SKM-1 (cell line): ENCODE data around the gene CASK.
"Not testable (repeated sequence)": the region's sequence is repeated elsewhere in the genome, so short reads cannot be mapped to it uniquely, and the experiment has no call there.

Experiments used
- DNase-seq: peaks from one replicate; lab custom pipeline; 2025; ENCODE audit not compliant: unreplicated experiment; lab: John Stamatoyannopoulos, UW

Gene CASK

DNA sequence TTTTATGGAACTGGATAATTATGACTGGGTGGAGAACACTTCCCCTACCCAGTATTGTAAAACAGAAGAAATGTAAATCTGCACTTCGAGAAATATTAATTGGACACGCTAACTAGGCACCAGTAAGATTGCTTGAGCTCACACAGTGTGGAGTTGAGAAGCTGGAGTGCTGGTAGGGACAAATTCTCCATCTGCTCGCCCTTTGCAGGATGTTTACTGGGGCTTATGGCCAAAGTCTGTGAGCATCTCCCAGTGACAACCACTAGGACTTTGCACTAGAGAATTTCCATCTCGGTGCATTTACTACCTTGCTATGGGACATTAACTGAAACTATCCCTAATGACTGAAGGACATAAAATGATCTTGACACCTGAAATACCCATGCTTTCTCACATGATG is 268.3 kb downstream of the CASK start:
- DNase-seq: no peak

DNA sequence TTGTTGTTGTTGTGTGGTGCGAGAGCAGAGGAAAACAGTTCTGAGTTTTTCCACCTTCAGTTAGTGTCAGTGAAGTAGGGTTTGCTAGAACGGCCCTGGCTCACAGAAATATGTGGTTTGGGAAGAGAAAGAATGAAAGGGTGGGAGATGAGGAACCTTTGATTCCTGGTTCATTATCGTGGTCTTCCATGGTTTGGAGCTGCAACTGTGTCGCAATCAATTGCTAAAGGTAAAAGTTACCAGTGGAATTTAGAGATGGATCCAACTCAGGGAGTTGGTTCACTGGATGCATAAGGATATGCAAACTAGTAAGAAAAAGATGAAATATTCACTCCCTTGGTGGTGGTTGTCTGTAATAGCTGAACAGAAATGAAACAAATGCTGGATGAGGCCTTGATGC is 270.2 kb downstream of the CASK start:
- DNase-seq: no peak

DNA sequence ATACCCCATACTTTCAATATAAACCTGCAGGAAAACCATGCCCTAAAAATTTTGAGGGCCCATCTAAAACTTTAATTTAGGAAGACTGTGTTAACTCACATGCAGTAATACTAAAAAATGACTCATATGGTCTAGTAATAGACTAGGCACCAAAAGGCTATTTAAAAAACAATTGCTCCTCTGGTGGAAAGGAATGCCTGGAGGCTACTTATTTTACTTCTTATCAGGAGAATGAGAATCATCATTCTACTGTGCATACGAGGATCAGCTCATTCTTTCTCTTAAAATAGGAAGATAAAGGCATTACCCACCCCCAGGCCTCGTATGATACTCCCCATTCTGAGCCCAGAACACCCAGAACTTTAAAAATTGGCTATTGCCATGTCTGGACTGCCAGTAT is 277.2 kb downstream of the CASK start:
- DNase-seq: not testable (repeated sequence)

DNA sequence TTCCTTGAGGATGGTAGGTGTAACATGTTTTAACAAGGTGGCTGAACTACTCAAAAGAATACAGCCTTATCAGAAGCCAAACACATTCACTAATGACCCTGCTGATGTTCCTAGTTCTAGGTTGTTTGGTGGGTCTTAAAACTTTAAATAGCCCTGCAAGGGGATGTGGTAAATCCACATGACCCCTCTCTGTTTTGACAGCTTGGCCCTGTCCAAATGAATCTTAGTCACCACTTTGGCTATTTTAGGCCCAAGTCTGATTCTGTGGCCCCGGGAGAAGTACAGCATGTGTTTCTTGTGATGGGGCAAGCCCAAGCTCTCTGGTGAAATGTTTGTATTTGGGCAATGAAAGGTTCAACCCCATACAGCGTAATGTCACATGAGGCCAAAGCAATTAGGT is 289.1 kb downstream of the CASK start:
- DNase-seq: no peak

DNA sequence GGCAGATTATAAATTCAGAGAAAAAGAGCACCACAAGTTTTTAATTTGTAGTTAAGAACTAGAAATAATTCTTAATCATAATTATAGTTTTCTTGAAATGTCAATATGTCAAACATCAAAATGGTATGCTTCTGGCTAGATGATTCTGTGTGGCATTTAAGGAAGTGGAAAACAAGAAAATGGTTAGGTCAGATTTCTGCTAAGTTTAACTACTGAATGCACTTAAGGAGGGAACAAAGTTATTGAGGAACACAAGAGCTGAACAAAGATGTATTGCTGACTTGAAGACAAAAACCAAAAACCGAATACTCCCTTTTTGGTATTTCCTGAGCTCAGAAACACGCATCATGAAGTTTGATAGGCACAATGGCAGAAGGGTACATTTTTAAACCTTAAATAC is 293.3 kb downstream of the CASK start:
- no peak for DNase-seq

DNA sequence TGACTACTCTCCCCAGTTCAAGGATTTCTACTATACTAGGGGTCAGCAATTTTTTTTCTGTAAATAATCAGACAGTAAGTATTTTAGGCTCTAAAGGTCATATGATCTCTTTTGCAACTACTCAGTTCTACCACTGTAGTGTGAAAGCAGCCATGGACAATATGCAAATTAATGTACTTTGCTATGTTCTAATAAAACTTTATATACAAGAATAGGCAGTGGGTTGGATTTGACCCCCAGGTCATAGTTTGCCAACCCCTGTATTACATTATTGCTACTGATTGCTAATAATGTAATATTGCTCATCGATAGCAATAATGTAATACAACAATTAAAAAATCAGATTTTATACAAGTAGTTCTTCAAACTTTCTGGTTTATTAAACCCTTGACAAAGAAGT is 293.8 kb downstream of the CASK start:
- DNase-seq: no peak

DNA sequence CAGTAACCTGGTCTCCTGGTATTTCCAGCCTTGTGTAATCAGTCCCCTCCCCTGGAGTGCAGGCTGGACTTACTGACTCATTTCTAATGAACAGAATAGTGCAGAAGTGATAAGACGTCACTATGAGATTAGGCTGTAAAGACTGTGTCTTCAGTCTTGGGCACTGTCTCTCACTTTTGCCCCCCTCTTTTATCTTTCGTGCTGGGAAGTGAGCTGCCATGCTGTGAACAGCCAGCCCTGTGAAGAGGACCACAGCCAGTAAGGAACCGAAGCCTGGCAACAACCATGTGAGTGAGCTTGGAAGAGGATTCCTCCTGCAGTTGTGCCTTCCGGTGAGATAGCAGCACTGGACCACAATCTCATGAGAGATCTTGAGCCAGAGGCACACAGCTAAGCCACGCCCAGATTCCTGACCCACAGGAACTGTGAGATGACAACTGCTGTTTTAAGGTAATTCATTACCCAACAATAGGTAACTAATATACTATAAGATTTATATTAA is 302.1 kb downstream of the CASK start:
- no peak for DNase-seq

DNA sequence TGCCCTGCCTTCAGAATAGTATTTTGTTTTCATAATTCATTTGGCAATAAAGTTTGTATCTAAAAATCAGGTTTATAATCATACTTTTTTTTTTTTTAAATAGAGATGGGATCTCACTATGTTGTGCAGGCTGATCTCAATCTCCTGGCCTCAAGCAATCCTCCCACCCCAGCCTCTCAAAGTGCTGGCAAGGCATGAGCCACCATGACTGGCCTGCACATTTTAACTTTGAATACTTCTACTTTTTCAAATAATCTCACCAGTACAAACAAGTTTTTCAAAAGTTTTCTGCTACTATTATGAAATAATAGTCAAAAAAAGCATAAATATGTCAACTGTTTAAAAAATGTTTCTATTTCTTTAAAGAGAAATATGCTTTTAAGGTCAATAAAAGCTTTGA is 304.1 kb downstream of the CASK start:
- no peak for DNase-seq

DNA sequence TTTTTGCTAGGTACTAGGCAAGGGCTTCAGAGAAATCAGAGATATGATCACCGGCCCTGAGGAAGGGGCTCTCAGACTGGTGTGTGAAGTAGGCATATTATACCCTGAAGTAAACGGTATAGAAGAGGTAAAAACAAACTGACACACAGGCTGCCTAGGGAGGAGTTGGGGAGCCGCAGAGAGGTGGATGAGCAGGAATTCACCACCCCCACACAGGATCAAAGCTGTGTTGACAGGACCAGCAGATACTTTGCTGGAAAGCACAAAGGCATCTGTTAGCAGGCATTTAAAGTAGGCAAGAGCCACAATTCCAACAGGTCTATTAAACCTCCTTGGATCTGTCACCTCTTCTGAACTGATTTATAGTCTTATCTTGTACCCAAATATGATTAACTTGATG is 306.4 kb downstream of the CASK start:
- no peak for DNase-seq

DNA sequence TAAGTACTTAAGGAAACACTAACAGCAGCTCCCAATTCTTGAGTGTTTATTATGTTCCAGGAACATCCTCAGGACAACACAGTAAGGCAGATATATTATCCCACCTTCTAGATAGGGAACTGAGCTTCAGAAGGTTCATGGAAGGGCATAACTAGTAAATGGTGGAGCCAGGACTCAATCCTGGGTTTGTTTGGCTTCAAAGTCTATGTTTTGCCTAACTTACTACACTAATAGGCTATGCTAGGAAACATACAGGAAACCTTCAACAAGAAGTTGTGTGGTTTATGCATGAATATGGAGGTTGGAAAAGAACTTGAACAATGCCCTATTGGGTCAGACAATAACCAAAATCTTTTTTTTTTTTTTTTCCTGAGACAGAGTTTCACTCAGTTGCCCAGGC is 307.1 kb downstream of the CASK start:
- no peak for DNase-seq

DNA sequence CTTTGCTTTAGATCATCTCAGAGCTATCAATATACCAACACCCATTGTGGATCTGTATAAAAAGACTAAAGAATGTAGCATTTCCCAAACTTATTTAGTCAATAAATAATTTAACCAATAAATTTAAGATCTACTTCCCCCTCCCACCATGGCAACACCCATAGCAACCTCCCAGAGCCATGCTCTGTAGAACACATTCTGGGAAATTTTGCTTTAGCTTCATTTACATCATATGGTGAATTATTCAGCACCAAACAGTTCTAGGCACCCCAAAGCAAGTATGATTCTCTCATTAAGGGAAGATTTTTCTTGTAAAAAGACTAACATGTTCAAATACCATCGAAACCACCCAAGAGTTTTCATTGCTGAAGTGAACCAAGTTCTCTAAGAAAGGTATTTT is 315.1 kb downstream of the CASK start:
- DNase-seq: no peak

DNA sequence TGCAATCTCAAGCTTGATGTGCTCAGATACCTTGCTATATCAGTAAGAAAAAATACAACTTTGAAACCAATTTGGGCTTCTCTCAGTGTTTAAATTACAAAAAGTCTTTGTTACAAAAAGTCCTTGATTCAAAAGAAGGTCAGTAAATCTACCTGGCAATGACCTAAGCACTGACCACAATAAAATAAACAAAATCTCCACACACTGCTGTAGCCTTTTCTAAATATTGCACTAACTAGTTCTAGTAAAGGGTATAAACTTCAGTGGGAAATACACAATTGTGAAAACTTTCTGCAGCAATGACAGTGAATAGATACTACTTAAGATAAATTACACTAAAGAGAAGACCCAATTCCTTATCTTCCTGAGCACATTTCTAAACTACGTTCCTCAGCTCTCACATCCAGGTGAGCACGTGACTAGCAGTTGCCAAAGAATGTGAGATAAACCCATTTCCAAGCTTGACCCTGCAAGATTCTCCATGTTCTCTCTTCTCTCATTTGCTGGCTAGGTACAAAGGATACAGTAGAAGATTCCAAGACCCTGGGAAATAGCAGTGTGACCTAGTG is 316.0 kb downstream of the CASK start:
- DNase-seq: no peak

DNA sequence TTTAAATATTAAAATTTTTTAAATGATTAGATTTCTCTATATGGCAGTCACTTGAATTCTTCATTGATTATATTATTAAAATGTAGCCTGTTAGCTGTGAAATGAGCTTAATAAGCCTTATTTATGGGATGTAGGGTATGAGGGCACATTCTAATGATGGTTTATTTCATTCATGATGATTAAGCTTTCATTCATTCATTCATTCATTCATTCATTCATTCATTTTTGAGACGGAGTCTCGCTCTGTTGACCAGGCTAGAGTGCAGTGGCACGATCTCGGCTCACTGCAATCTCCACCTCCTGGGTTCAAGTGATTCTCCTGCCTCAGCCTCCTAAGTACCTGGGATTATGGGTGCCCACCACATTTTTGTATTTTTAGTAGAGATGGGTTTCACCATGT is 317.3 kb downstream of the CASK start:
- not testable (repeated sequence) for DNase-seq

DNA sequence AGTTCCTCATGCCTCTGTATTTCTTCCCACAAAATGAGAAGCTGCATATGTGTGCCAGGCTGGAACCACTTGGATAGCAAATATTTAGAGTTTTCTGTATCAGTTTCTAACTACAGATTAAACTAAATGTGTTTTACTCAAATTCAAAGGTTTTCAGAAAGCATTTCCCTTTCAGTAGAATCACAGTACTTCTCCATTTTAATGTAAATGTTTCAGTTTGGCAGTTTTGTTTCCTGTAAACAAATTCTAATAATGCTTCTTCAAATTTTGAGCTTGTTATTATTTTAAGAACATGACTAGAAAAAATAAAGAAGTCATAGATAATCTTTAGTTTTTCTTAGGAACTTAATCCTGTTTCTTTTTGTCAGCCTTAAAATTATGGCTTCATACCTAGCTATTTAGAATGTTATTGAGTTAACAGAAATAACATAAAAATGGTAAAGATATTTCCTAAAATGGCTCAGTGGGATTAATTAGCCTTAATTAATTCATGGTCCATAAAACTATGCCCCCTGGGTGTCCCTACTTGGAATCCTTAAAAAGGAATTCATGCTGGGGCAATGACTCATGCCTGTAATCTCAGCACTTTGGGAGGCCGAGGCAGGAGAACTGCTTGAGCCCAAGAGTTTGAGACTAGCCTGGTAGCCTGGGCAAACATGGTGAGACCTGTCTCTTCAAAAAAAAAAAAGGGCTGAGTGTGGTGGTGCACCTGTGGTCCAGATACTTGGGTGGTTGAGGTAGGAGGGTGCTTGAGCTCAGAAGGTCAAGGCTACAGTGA is 318.4 kb downstream of the CASK start:
- DNase-seq: no peak

DNA sequence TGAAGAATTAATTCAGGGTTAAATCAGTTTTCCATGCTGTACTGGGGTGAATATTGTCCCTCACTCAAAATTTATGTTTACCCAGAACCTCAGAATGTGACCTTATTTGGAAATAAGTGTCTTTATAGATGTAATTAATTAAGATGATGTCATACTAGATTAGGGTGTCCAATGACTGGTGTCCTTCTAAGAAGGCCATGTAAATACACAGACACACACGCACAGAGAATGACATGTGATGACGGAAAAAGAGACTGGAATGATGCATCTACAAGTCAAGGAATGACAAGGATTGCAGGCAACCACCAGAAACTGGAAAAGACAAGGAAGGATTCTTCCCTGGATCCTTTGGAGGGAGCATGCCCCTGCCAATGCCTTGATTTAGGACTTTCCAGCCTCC is 319.2 kb downstream of the CASK start:
- no peak for DNase-seq

DNA sequence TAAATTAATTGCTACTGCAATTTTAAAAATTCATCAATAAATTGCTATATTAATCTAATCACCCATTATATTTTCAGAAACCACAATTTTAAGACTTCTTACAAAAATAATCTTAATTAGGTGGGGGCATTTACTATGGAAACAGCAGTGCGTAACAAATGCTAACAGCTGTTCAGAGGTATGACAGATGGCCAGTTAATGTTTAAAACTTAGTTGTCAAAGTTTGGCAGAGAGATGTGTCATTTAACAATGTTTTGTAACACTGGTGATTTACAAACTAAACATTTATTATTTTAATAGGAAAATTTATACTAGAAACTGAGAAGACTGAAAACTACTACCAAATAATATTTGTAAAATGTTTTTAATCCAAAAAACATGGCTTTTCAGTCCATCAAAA is 319.8 kb downstream of the CASK start:
- no peak for DNase-seq

DNA sequence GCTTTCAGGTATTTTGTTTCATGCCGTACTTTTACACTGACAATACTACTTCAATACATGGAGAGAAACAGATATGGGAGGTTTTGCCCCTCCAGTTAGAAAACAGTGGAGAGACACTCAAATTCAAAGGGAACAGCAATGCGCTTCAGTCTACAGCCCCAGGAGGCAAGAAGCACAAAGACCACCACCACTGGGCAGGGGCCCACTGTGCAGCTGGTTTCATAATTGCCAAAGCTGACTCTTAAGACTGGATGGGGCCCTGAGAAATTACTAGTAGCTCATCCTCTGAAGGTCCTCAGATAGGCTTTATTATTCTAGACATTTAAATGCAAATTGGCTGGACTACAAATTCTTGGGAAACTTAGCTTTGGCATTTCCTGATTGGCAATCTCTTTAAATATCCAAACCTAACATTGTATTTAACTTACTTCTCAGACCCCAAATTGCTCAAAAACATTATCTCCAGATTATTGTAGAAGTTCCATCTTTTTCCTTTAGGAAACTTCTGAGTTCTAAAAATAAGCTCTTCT is 320.5 kb downstream of the CASK start:
- no peak for DNase-seq

DNA sequence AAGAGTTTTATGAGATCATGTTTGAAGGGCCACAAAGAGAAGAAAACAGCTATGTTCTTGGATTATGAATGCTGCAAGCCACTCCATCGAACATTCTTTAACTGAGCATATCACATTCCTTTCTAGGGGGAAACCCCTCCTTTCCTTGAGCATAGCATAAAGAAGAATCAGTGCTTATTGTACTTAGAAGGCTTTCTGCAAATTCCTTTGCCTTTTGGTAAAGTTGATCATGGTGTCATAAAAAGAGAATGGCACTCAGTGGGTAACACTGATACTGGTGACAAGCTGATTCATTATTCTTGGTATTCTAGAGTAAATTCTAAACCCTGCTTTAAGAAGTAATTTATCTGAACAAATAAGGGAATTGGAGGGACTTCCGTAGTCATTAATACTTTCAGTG is 323.1 kb downstream of the CASK start:
- DNase-seq: no peak

DNA sequence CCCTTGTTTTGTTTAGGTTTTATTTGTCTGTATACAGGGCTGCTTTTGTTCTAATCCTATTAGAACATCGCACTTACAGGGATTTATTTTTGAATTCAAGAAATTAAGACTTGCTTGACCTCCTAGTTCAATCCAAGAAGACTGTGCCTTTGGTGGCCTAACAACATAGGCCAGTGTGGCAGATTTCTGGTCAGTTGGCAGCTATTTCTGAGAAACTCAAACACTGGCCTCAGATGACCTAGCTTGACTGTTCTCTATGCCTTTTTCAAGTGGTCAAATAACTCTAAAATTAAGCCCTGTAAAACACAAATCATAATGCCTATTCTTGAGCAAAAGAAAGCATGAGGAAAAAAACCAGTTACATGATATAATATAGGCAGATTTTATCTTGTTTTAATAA is 323.8 kb downstream of the CASK start:
- DNase-seq: no peak

DNA sequence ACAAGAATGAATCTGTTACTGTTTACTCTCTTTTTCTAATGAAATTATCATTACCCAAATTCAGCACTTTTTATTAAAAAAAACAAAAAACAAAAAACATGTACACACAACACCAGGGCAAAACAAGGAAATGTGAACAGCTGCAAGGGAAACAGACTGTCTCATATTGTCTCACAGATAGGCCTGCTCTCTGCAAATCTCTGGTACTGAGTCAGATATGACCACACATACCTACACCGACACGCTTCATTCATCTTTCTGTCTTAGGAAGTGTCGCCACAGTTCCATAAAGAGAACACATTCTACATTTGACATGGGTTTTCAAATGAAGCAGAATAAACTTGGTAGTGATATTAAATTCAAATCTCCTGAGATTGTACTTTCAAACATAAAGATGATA is 326.8 kb downstream of the CASK start:
- no peak for DNase-seq

DNA sequence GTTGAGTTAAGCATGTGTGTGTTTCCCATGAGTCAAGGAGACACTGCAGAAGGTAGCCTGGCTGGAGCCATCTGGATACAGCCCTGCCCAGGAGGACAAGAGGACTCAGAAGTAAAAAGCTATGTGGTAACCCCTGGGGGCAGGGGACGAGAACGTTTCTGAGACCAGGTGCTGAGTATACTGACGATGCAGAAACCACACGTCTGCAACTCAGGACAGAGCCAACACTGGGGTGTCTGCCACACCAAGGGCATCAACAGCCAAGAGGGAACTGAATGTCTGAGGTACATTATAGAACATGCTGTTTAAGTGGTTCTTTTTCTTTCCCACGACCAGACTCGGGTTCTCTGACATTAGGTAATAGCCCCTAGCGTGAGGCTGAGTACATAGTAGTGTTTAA is 328.7 kb downstream of the CASK start:
- no peak for DNase-seq

DNA sequence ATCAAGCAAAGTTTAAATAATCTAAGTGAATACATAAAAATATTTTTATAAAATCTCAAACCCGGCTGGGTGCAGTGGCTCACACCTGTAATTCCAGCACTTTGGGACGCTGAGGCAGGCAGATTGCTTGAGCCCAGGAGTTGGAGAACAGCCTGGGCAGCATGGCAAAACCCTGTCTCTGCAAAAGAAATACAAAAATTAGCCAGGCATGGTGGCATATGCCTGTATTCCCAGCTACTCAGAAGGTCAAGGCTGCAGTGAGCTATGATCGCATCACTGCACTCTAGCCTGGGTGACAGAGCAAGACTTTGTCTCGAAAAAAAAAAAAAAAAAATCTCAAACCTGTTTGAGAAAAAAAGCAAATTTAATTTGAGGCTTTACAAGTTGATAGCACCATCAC is 331.4 kb downstream of the CASK start:
- DNase-seq: no peak

DNA sequence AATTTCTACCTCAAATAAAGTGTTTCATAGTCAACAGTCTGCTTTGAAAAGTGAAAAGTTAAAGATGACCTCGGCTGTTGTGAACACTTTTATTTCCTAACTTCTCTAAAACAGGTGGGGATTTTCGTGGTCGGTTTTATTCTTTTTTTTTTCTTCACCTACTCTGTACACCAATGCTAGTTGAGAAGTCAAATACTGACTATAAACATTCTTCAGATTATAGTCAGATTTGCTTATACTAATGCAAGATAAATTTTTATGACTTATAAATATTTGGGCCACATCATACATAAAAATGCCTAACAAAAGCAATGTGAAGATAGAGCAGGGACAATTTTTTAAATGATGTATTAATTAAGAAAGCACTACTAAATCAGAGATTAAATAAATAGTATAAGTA is 332.7 kb downstream of the CASK start:
- no peak for DNase-seq
